Prostate gland (tissue), 2 donors: ENCODE measurements around the gene CCDC14.

ENCODE experiments used
- POLR2AphosphoS5 ChIP-seq: sonication (generic); formaldehyde crosslinking; IDR thresholded peaks from one replicate; pipeline ENCODE4 v1.6.1; 2017; ENCODE audit warnings: antibody characterized with exemption
- TF ChIP-seq, protein P1 (sequence below), 4 experiments: fragments of 200-600 bp in 2 of 4; fragments of 450-650 bp in 2 of 4; sonication (generic) in 2 of 4; IDR thresholded peaks; 1 replicate in 3 of 4; 2 replicates in 1 of 4; pipeline ENCODE4 v1.5.1; 2016 to 2019; ENCODE audit warnings: antibody characterized with exemption in 4 of 4, mild to moderate bottlenecking in 2 of 4, moderate library complexity in 2 of 4

- no peak for TF ChIP-seq POLR2AphosphoS5
- TF ChIP-seq, protein P1, sequence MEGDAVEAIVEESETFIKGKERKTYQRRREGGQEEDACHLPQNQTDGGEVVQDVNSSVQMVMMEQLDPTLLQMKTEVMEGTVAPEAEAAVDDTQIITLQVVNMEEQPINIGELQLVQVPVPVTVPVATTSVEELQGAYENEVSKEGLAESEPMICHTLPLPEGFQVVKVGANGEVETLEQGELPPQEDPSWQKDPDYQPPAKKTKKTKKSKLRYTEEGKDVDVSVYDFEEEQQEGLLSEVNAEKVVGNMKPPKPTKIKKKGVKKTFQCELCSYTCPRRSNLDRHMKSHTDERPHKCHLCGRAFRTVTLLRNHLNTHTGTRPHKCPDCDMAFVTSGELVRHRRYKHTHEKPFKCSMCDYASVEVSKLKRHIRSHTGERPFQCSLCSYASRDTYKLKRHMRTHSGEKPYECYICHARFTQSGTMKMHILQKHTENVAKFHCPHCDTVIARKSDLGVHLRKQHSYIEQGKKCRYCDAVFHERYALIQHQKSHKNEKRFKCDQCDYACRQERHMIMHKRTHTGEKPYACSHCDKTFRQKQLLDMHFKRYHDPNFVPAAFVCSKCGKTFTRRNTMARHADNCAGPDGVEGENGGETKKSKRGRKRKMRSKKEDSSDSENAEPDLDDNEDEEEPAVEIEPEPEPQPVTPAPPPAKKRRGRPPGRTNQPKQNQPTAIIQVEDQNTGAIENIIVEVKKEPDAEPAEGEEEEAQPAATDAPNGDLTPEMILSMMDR (IDR thresholded peaks at IDR 0.05), result no peak
Observed at GRCh38 chr3:123899300-123899865, 61.6 kb downstream of the CCDC14 start.
